Measurements from ENCODE around the gene VSTM5.

DNA sequence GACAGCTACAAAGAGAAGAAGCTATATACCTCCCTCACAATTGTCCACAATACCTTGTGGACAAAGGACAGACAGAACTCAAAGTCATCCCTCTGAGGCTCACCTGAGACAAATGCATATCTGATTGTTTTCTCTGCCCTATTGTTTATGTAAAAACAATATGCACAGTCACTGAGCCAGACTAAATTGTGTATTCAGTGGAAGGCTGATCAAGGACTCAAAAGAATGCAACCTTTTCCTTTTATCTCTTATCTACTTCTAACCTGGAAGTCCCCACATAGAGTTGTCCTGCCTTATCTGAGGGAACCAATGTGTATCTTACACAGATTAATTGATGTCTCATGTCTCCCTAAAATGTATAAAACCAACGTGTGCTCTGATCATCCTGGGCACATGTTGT lies 80.3 kb downstream of the VSTM5 start:
- TF ChIP-seq EP300 (IDR thresholded peaks at IDR 0.05) (no peak), POLR2A (IDR thresholded peaks at IDR 0.05) (no peak)
